ENCODE data around the gene PXN.

The PXN gene

GRCh38 chr12:120292661-120293531 is 27.4 kb upstream of the PXN start, which contains the start of gene RNU4-1 (continued):
- TF ChIP-seq, protein P1, sequence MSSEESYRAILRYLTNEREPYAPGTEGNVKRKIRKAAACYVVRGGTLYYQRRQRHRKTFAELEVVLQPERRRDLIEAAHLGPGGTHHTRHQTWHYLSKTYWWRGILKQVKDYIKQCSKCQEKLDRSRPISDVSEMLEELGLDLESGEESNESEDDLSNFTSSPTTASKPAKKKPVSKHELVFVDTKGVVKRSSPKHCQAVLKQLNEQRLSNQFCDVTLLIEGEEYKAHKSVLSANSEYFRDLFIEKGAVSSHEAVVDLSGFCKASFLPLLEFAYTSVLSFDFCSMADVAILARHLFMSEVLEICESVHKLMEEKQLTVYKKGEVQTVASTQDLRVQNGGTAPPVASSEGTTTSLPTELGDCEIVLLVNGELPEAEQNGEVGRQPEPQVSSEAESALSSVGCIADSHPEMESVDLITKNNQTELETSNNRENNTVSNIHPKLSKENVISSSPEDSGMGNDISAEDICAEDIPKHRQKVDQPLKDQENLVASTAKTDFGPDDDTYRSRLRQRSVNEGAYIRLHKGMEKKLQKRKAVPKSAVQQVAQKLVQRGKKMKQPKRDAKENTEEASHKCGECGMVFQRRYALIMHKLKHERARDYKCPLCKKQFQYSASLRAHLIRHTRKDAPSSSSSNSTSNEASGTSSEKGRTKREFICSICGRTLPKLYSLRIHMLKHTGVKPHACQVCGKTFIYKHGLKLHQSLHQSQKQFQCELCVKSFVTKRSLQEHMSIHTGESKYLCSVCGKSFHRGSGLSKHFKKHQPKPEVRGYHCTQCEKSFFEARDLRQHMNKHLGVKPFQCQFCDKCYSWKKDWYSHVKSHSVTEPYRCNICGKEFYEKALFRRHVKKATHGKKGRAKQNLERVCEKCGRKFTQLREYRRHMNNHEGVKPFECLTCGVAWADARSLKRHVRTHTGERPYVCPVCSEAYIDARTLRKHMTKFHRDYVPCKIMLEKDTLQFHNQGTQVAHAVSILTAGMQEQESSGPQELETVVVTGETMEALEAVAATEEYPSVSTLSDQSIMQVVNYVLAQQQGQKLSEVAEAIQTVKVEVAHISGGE (tag by site-specific recombination; conservative IDR thresholded peaks at IDR 0.05; ENCODE audit: low read depth), result no peak
- TF ChIP-seq ZNF26 (tag by site-specific recombination; IDR thresholded peaks at IDR 0.05), result no peak
- TF ChIP-seq, protein P2, sequence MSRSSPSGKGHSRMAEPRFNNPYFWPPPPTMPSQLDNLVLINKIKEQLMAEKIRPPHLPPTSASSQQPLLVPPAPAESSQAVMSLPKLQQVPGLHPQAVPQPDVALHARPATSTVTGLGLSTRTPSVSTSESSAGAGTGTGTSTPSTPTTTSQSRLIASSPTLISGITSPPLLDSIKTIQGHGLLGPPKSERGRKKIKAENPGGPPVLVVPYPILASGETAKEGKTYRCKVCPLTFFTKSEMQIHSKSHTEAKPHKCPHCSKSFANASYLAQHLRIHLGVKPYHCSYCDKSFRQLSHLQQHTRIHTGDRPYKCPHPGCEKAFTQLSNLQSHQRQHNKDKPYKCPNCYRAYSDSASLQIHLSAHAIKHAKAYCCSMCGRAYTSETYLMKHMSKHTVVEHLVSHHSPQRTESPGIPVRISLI (tag by site-specific recombination; IDR thresholded peaks at IDR 0.05), result peak; percentile 80
- TF ChIP-seq ZNF670 (tag by site-specific recombination; IDR thresholded peaks at IDR 0.05; ENCODE audit: low read depth), result no peak
- TF ChIP-seq ZNF558 (tag by site-specific recombination; IDR thresholded peaks at IDR 0.05), result no peak
- TF ChIP-seq ZNF148 (tag by site-specific recombination; IDR thresholded peaks at IDR 0.05; ENCODE audit: borderline replicate concordance), result no peak
- no peak for TF ChIP-seq RBAK (tag by site-specific recombination; IDR thresholded peaks at IDR 0.05)
- TF ChIP-seq ZNF211 (tag by site-specific recombination; IDR thresholded peaks at IDR 0.05; ENCODE audit: low read depth), result no peak
- TF ChIP-seq ZNF223 (tag by site-specific recombination; IDR thresholded peaks at IDR 0.05), result no peak
- TF ChIP-seq, protein P3, sequence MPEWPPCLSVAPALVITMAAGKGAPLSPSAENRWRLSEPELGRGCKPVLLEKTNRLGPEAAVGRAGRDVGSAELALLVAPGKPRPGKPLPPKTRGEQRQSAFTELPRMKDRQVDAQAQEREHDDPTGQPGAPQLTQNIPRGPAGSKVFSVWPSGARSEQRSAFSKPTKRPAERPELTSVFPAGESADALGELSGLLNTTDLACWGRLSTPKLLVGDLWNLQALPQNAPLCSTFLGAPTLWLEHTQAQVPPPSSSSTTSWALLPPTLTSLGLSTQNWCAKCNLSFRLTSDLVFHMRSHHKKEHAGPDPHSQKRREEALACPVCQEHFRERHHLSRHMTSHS (tag by site-specific recombination; IDR thresholded peaks at IDR 0.05), result no peak
- TF ChIP-seq ZNF10 (tag by site-specific recombination; IDR thresholded peaks at IDR 0.05), result no peak
- no peak for TF ChIP-seq ZNF350 (tag by site-specific recombination; IDR thresholded peaks at IDR 0.05)
- TF ChIP-seq, protein P4, sequence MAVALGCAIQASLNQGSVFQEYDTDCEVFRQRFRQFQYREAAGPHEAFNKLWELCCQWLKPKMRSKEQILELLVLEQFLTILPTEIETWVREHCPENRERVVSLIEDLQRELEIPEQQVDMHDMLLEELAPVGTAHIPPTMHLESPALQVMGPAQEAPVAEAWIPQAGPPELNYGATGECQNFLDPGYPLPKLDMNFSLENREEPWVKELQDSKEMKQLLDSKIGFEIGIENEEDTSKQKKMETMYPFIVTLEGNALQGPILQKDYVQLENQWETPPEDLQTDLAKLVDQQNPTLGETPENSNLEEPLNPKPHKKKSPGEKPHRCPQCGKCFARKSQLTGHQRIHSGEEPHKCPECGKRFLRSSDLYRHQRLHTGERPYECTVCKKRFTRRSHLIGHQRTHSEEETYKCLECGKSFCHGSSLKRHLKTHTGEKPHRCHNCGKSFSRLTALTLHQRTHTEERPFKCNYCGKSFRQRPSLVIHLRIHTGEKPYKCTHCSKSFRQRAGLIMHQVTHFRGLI (tag by site-specific recombination; IDR thresholded peaks at IDR 0.05), result no peak
- peak; percentile 31 for TF ChIP-seq ZNF341 (tag by site-specific recombination; IDR thresholded peaks at IDR 0.05; ENCODE audit: low read depth)
- TF ChIP-seq, protein P5, sequence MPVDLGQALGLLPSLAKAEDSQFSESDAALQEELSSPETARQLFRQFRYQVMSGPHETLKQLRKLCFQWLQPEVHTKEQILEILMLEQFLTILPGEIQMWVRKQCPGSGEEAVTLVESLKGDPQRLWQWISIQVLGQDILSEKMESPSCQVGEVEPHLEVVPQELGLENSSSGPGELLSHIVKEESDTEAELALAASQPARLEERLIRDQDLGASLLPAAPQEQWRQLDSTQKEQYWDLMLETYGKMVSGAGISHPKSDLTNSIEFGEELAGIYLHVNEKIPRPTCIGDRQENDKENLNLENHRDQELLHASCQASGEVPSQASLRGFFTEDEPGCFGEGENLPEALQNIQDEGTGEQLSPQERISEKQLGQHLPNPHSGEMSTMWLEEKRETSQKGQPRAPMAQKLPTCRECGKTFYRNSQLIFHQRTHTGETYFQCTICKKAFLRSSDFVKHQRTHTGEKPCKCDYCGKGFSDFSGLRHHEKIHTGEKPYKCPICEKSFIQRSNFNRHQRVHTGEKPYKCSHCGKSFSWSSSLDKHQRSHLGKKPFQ (tag by site-specific recombination; IDR thresholded peaks at IDR 0.05), result 0 out of 2 replicates have a peak, but pooled peaks have one; percentile 43
- 0 out of 2 replicates have a peak, but pooled peaks have one; percentile 8 for TF ChIP-seq YY1 (tag by site-specific recombination; IDR thresholded peaks at IDR 0.05)
- no peak for TF ChIP-seq ZNF354C (tag by site-specific recombination; IDR thresholded peaks at IDR 0.05; ENCODE audit: borderline replicate concordance, low read depth)
- no peak for TF ChIP-seq ZNF792 (tag by site-specific recombination; IDR thresholded peaks at IDR 0.05)
- TF ChIP-seq ZNF155 (tag by site-specific recombination; IDR thresholded peaks at IDR 0.05), result no peak
- TF ChIP-seq ZFP41 (tag by site-specific recombination; IDR thresholded peaks at IDR 0.05; ENCODE audit: borderline replicate concordance), result no peak
- TF ChIP-seq ZFP69B (tag by site-specific recombination; IDR thresholded peaks at IDR 0.05), result no peak
- no peak for TF ChIP-seq ZNF175 (tag by site-specific recombination; IDR thresholded peaks at IDR 0.05)
- TF ChIP-seq HOXC10 (CRISPR knock-in tag; IDR thresholded peaks at IDR 0.05), result no peak

Data from HEK293 (cell line).